ENCODE results near the gene PDCD10. TPM values are rescaled to one million over a fixed set of nuclear protein-coding genes. Genes with fewer than 3 reads are reported as not detected.

PDCD10 gene
- total and polyA plus RNA-seq, 2 experiments from 2014 or later: 58.2 to 89.6 TPM

DNA sequence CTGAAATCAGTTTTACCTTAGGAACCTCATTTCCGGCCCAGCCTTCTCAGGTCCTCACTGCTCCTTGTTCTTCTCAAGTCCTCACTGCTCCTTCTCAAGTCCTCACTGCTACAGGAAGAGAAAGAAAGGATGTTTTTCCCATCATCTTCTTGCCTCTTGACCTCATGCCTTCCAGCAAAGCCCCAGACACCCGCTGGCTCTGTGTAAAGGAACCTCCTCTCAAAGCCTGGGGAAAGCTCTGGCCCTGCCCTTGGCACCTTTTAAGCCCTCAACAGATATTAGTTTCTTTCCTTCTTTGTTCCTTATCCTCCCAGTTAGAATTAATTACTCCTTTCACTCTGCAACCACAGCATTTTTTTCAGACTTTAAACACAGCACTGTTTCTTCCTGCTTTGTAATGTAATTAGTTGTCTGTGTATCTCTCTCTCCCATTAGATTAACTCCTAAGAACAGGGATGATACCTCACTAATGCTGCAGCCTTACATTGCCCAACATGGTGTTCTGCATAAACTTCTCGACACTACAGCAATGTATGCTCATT, 76.9 kb downstream of the PDCD10 start:
- H3K4me2 ChIP-seq: no peak overlapping the region
- 65% methylated on average over 3 of the region's 3 CpGs for WGBS (ENCODE audit: low lambda C conversion rate, missing lambda C conversion rate)
- no peak overlapping the region for H2AFZ ChIP-seq
- no peaks in the 10 kb centered on the region for H3K9me2 ChIP-seq (replicated peaks; ENCODE audit: insufficient read depth)
- H3K9me3 ChIP-seq (ENCODE audit: low read depth): no peaks in the 10 kb centered on the region
- no peaks in the 10 kb centered on the region for H4K20me1 ChIP-seq (ENCODE audit: insufficient read depth, poor library complexity, severe bottlenecking)
- no peak for TF ChIP-seq EZH2 (IDR thresholded peaks at IDR 0.05; ENCODE audit: borderline replicate concordance)
- no peak for TF ChIP-seq EZH2phosphoT487 (IDR thresholded peaks at IDR 0.05; ENCODE audit: low read depth, severe bottlenecking, unreplicated experiment)
- TF ChIP-seq, protein P1, sequence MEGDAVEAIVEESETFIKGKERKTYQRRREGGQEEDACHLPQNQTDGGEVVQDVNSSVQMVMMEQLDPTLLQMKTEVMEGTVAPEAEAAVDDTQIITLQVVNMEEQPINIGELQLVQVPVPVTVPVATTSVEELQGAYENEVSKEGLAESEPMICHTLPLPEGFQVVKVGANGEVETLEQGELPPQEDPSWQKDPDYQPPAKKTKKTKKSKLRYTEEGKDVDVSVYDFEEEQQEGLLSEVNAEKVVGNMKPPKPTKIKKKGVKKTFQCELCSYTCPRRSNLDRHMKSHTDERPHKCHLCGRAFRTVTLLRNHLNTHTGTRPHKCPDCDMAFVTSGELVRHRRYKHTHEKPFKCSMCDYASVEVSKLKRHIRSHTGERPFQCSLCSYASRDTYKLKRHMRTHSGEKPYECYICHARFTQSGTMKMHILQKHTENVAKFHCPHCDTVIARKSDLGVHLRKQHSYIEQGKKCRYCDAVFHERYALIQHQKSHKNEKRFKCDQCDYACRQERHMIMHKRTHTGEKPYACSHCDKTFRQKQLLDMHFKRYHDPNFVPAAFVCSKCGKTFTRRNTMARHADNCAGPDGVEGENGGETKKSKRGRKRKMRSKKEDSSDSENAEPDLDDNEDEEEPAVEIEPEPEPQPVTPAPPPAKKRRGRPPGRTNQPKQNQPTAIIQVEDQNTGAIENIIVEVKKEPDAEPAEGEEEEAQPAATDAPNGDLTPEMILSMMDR (IDR thresholded peaks at IDR 0.05; ENCODE audit: poor library complexity): no peak
- no peaks in the 10 kb centered on the region for H3K4me1 ChIP-seq (ENCODE audit: insufficient read depth)
- no peaks in the 10 kb centered on the region for H3K36me3 ChIP-seq (replicated peaks; ENCODE audit: insufficient read depth, low read depth)
- no peaks in the 10 kb centered on the region for H3K79me2 ChIP-seq
- no peak for DNase-seq (ENCODE audit: low spot score)
- no peaks in the 10 kb centered on the region for H3K27me3 ChIP-seq
- no peak overlapping the region for H3K27ac ChIP-seq
- no peak overlapping the region for H3K4me3 ChIP-seq

DNA sequence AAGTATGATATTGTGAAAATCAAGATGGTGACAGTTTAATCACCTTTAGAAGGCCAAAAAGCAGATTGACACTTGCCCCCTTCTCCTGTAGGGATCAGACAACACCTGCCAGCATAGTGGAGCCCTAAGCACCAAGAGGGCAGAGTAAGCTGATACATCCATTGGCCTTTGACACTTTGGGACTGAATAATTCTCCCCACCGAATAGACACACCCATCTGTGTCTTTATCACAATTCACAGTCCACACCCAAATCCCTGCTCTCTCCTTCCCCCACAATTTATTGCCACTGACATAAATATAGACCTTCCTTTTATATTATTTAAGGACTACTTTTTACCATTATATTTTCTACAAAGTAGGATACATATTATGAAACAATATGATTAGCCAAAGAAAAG, 77.9 kb downstream of the PDCD10 start:
- Histone ChIP-seq H3K9me3 (ENCODE audit: low read depth) (no peaks in the 10 kb centered on the region), H3K4me1 (ENCODE audit: insufficient read depth) (no peaks in the 10 kb centered on the region), H3K4me3 (no peak overlapping the region), H4K20me1 (ENCODE audit: insufficient read depth, poor library complexity, severe bottlenecking) (no peaks in the 10 kb centered on the region), H3K4me2 (no peak overlapping the region), H3K9me2 (replicated peaks; ENCODE audit: insufficient read depth) (no peaks in the 10 kb centered on the region), H3K79me2 (no peaks in the 10 kb centered on the region), H2AFZ (no peak overlapping the region), H3K27ac (no peak overlapping the region), H3K27me3 (no peaks in the 10 kb centered on the region), H3K36me3 (replicated peaks; ENCODE audit: insufficient read depth, low read depth) (no peaks in the 10 kb centered on the region)
- 68% methylated on average over 1 of the region's 1 CpG for WGBS (ENCODE audit: low lambda C conversion rate, missing lambda C conversion rate)
- no peak for DNase-seq (ENCODE audit: low spot score)
- TF ChIP-seq EZH2phosphoT487 (IDR thresholded peaks at IDR 0.05; ENCODE audit: low read depth, severe bottlenecking, unreplicated experiment): no peak
- TF ChIP-seq EZH2 (IDR thresholded peaks at IDR 0.05; ENCODE audit: borderline replicate concordance): no peak
- TF ChIP-seq, protein P1 (IDR thresholded peaks at IDR 0.05; ENCODE audit: poor library complexity): no peak

DNA sequence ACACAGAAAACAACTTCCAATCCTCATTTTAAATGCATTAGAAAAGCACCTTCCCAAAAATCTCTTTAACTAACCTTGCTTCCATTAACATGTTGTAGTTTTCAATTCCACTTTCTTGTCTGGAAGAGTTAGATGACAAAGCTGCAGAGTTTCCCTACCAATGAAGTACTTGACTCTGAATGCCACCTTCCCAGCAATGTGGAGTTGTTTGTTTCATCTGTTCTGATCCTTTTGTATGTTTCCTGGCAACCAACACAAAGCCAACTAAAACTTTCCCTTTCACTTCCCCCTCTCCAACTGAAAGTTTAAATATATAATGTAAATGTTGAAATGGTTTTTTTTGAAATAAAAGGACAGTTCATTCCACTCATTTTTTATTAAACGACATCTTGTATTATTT, 80.9 kb downstream of the PDCD10 start, which contains the start of gene WDR49:
Gene WDR49 (minus strand): TSS at position 183 of the 400 bp plus-strand sequence. CDS start 517 bp downstream, outside the sequence.
- Histone ChIP-seq H3K4me1 (ENCODE audit: insufficient read depth) (peaks cover 3% of the 10 kb centered on the region), H3K9me2 (replicated peaks; ENCODE audit: insufficient read depth) (no peaks in the 10 kb centered on the region), H3K79me2 (no peaks in the 10 kb centered on the region), H3K4me3 (no peak within 1 kb of the TSS), H3K4me2 (no peak within 1 kb of the TSS), H4K20me1 (ENCODE audit: insufficient read depth, poor library complexity, severe bottlenecking) (no peaks in the 10 kb centered on the region), H3K27ac (no peak within 1 kb of the TSS), H2AFZ (no peak within 1 kb of the TSS), H3K27me3 (no peaks in the 10 kb centered on the region), H3K9me3 (ENCODE audit: low read depth) (no peaks in the 10 kb centered on the region), H3K36me3 (replicated peaks; ENCODE audit: insufficient read depth, low read depth) (no peaks in the 10 kb centered on the region)
- TF ChIP-seq, protein P1 (IDR thresholded peaks at IDR 0.05; ENCODE audit: poor library complexity): no peak
- TF ChIP-seq EZH2 (IDR thresholded peaks at IDR 0.05; ENCODE audit: borderline replicate concordance) (no peak), EZH2phosphoT487 (IDR thresholded peaks at IDR 0.05; ENCODE audit: low read depth, severe bottlenecking, unreplicated experiment) (no peak)
- DNase-seq (ENCODE audit: low spot score): no peak
- WGBS (ENCODE audit: low lambda C conversion rate, missing lambda C conversion rate): 80% methylated on average over 1 of the region's 1 CpG
